ENCODE results near the gene NPTX1. TPM values are rescaled to one million over a fixed set of nuclear protein-coding genes. Genes with fewer than 3 reads are reported as not detected.
A peak's percentile ranks its signal among the peaks of the same experiment; 100 is the strongest.

Gene NPTX1
- total RNA-seq, 1 experiment from 2014 or later, result not detected

DNA sequence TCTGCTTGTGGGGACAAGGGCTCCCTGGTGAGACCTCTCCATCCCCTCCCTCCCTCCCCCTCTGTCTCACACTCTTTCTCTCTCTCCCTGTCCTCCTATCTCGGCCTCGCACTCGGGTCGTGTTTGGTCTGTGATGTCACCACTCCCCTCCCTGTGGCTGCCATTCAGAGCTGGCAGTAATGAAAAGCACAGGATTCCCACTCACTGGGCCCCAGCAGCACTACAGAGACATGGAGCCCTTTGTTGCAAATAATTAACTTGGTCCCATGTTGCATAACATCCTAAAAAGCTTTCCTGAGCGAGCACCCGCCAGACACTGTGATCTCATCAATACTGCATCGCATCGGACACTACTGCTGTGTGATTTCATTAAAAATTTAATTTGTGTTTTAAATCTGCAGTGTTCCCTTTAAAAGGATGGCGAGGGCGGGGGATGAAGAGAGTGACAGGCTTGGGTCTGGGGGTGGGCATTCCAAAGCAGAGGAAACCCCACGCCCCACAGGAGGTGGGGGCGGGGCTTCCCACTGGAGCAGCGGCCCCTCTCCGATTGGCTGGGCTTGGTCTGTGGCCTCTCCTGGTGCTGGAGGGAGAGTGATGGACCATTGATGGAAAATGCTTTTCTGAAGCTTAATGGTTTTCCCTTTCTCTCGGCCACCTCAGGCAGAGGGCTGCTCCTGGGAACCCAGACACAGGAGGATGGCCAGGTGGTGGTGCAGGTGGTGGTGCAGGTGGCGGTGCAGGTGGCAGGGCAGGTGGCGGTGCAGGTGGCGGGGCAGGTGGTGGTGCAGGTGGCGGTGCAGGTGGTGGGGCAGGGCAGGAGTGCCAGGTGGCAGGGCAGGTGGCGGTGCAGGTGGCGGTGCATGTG lies 15.3 kb upstream of the NPTX1 start:
- no peaks in the 10 kb centered on the region for H3K36me3 ChIP-seq
- no peak overlapping the region for H3K4me3 ChIP-seq
- 0 out of 2 replicates have a peak, but pooled peaks cover 5% of the 10 kb centered on the region for H3K27me3 ChIP-seq
- DNase-seq, result no peak
- H3K9me3 ChIP-seq, result no peaks in the 10 kb centered on the region

DNA sequence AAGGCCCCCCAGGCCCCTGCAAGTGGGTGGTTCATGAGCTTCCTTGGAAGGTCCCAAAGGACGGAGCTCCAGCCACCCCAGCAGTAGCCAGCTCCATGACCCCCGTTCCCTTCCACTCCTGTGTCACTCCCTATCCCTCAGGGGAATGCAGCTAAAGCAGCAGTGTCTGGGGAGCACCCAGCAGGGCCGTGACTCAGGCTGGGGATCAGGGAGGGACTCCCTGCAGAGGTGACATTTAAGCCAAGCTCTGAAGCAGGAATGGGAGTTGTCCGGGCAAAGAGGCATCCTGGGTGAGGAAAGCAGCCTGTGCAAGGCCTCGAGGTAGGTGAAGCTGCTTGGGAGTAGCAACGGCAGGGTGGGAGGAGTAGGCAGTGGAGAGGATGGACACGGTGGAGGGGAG lies 11.1 kb upstream of the NPTX1 start:
- Histone ChIP-seq H3K4me3 (no peak overlapping the region), H3K27me3 (0 out of 2 replicates have a peak, but pooled peaks cover 3% of the 10 kb centered on the region), H3K9me3 (no peaks in the 10 kb centered on the region), H3K36me3 (no peaks in the 10 kb centered on the region)
- no peak for DNase-seq

DNA sequence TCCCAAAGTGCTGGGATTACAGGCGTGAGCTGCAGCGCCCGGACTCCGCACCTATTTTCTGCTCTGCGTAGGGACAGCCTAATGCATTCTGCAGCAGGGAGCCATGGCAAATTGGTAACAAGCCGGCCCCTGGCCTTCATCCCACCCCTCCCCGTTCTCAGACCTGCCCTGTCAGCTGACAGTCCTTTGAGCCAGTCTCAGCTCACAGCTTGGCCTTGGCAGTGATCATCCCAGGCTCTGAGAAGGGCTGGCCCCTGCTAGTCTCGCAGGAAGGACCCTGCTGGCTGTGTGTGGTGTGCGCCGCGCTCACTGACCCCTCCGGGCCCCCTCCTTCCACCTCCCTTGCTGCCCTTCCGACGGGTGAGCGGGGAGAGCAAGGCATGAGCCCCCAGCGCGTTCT lies 10.3 kb upstream of the NPTX1 start:
- Histone ChIP-seq H3K36me3 (no peaks in the 10 kb centered on the region), H3K27me3 (peaks cover 3% of the 10 kb centered on the region; the same call in 1 of the 2 replicates), H3K9me3 (no peaks in the 10 kb centered on the region), H3K4me3 (no peak overlapping the region)
- DNase-seq, result no peak

DNA sequence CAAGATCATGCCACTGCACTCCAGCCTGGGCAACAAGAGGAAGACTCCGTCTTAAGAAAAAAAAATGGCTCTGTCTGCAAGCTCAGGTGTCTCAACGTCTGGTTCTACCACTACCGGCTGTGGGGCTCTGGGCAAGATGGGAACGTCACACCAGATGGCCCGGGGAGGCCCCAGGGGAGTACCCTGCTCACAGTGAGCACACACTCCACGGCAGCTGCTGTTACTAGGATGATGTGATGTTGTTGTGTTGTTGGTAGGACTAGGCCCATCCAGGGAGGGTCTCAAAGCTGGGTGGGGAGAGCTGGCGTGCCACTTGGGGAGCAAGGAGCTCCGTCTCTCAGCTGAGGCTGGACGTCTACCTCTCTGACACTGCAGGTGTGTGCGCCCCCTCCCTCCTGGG lies 9.4 kb upstream of the NPTX1 start:
- no peaks in the 10 kb centered on the region; the same call in 1 of the 2 replicates for H3K27me3 ChIP-seq
- H3K4me3 ChIP-seq, result no peak overlapping the region
- H3K36me3 ChIP-seq, result no peaks in the 10 kb centered on the region
- no peaks in the 10 kb centered on the region for H3K9me3 ChIP-seq
- DNase-seq, result no peak

DNA sequence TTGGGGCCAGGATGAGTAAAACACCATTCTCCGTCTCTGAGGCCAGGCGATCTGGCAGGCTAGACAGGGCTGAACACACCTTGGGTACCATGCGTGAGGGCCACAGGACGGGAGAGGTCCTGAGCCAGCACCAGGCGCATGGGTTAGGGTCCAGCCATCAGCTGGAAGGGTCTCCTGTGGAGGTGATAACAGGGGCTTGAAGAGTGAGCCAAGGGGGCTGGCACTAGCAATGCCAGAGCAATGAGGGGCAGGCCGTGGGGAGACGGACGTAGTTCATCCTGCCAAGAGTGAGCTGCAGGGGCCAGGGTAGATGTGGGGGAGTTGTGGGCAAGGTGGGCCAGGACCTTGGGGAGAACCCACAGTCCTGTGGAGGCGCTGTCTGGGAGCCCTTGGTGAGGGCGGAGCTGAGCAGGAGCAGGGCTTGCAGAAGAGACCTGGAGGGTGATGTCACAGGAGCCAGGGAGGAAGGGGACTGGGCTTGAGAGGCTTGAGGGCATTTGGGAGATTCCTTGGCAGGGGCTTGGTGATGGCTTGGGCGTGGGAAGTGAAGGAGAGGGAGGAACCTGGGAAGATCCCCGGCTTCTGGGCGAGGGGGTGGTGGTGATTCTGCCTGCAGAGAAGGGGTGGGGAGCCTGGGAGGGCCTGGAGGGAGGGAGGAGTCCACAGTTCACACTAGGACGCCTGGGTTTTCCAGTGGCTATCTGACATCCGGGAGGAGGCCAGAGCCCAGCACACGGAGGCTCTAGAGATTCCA lies 6.3 kb upstream of the NPTX1 start:
- DNase-seq, result no peak
- H3K9me3 ChIP-seq, result no peaks in the 10 kb centered on the region
- H3K27me3 ChIP-seq, result peaks cover 19% of the 10 kb centered on the region
- no peaks in the 10 kb centered on the region for H3K36me3 ChIP-seq
- no peak overlapping the region for H3K4me3 ChIP-seq

GRCh38 chr17:80482058-80482318 lies 5.6 kb upstream of the NPTX1 start:
- H3K4me3 ChIP-seq, result no peak overlapping the region
- no peaks in the 10 kb centered on the region for H3K9me3 ChIP-seq
- DNase-seq, result no peak
- H3K27me3 ChIP-seq, result peaks cover 26% of the 10 kb centered on the region
- H3K36me3 ChIP-seq, result no peaks in the 10 kb centered on the region

GRCh38 chr17:80481284-80482057 lies 5.1 kb upstream of the NPTX1 start:
- DNase-seq, result no peak

GRCh38 chr17:80480248-80480647 lies 3.8 kb upstream of the NPTX1 start:
- Histone ChIP-seq H3K9me3 (no peaks in the 10 kb centered on the region), H3K36me3 (no peaks in the 10 kb centered on the region), H3K4me3 (no peak overlapping the region), H3K27me3 (peaks cover 38% of the 10 kb centered on the region)
- no peak for DNase-seq

More at GRCh38 chr17:80481284-80482057, 5.1 kb upstream of the NPTX1 start:
- H3K36me3 ChIP-seq, result no peaks in the 10 kb centered on the region
- no peaks in the 10 kb centered on the region for H3K9me3 ChIP-seq
- H3K4me3 ChIP-seq, result no peak overlapping the region
- H3K27me3 ChIP-seq, result peaks cover 30% of the 10 kb centered on the region

DNA sequence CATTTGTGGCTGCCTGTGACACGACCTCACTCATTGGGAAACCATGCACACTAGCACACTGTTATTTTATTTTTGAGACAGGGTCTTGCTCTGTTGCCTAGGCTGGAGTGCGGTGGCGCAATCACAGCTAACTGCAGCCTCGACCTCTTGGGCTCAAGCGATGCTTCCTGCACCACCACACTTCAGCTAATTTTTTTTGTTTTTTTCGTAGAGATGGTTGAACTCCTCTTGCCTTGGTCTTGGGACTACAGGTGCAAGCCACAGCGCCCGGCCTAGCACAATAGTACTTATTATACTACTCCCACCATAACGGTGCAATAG lies 2.8 kb upstream of the NPTX1 start:
- peaks cover 46% of the 10 kb centered on the region for H3K27me3 ChIP-seq
- H3K36me3 ChIP-seq, result no peaks in the 10 kb centered on the region
- H3K4me3 ChIP-seq, result no peak overlapping the region
- no peaks in the 10 kb centered on the region for H3K9me3 ChIP-seq
- DNase-seq, result no peak

GRCh38 chr17:80478487-80479245 lies 2.3 kb upstream of the NPTX1 start:
- Histone ChIP-seq H3K9me3 (no peaks in the 10 kb centered on the region), H3K36me3 (no peaks in the 10 kb centered on the region), H3K4me3 (no peak overlapping the region), H3K27me3 (peaks cover 46% of the 10 kb centered on the region)
- no peak for DNase-seq

DNA sequence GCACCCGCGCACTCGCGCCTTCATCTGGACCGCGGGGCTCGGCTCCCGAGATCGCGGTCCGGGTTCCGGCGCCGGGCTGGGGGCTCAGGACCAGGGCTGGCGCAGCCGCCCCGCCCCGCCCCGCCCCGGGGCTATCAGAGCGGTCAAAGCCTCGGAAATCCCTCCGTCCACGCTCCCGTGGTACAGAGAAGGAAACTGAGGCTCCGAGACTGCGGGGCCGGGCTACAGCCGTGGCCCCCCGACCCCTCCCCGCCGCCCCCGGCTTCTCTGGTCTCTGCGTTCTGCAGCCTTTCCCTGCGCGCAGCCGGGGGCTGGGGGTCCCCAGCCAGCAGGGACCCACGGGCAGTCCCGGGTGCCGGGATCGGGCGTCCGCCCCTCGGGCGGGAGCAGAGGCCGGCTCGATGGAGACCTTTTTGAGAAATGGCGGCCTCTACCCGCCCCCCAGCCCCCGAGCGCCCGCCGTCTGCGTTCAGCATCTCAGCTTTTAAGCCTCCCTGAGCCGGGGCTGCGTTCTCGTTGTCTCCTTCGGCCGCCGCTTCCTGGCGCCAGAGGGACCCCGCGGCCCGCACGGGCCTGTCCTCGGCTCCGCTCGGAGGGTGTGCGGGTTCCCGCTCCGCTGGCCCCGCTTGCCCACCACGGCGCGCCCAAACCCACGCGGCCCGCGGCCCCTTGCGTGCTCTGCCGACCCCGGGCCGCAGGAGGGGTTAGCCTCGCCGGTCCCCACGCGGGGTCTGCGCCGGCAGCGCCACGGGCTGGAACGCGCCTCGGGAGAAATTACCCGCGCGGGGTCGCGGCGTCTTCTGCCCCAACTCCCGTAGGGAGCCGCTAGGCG lies 1.5 kb upstream of the NPTX1 start:
- H3K4me3 ChIP-seq, result no peak overlapping the region
- peak; percentile 34 for DNase-seq
- H3K27me3 ChIP-seq, result peaks cover 49% of the 10 kb centered on the region
- no peaks in the 10 kb centered on the region for H3K36me3 ChIP-seq
- H3K9me3 ChIP-seq, result no peaks in the 10 kb centered on the region

DNA sequence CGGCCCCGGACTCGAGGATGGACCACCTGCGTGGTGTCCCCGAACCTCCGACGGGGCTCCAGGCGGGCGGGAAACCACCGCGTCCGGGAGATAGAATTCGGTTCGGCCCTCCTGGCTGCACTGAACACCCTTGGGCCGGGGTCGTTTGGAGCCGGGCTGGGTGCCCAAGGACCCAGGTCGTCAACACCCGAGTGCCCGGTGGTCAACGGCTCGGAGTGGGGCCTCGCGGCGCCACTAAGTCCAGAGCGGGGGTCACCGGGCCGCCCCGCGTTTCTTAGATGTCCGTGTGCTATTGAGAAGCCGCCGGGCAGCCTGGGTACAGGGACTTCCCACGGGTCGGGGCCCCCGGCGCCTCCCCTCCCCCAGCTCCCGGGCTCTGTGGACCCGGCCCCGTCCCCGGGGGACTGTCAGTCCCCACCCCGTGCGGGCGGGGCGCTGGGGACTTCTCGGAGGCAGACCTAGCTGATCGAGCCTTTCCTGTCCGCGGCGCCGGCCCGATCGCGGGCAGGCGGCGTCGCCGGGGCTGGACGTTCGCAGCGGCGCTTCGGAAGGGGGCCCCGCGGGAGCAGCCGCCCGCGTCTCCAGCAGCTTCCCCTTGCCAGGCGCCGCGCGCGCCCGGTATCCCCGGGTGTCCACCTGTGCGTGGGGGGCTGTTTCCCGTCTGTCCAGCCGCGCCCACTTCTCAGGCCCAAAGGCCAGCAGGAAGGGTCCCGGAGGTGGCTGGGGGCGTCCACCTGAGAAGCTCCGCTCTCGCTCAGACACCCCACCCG lies 655 bp upstream of the NPTX1 start:
- Histone ChIP-seq H3K27me3 (peaks cover 49% of the 10 kb centered on the region), H3K36me3 (no peaks in the 10 kb centered on the region), H3K4me3 (no peak overlapping the region), H3K9me3 (no peaks in the 10 kb centered on the region)
- DNase-seq, result no peak

GRCh38 chr17:80474961-80475909 lies 1.2 kb downstream of the NPTX1 start:
- Histone ChIP-seq H3K9me3 (no peaks in the 10 kb centered on the region), H3K4me3 (no peak overlapping the region), H3K27me3 (peaks cover 49% of the 10 kb centered on the region), H3K36me3 (no peaks in the 10 kb centered on the region)
- no peak for DNase-seq

DNA sequence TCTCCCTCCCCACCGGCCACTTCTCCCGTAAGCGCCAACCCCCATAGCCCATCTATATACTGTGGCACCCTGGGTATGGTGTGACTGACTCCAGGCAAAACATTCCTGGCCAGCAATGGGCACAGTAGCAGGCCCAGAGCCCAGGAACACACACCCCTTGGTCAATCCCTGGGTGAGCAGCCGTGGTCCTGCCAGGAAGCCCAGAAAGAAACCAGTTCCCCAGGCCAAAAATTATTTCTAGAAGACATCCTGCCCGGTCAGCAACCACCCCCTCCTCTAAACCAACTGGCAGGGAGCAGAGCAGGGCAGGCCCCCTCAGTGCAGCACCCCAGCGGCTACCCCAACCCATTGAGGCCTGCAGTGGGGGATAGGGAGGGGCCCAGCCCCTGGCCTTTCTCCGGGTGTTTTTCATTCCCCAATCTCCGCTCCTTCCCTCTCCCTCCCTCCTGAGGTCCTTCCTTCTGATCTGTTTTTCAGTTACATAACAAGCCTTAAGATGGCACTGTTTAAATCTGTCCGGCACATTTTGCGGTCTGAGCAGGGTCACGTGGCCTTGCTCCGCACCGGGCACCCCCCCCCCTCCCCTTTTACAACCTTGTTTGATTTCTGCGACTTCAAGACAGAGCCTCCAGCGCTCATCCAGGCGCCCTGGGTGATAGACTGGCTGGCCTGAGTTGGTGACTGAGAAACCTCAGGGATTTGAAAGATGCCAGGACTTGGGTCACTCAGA lies 2.0 kb downstream of the NPTX1 start:
- Histone ChIP-seq H3K9me3 (no peaks in the 10 kb centered on the region), H3K4me3 (no peak overlapping the region), H3K27me3 (peaks cover 46% of the 10 kb centered on the region), H3K36me3 (no peaks in the 10 kb centered on the region)
- DNase-seq, result no peak

Measured in MG63 (cell line).